Large intestine (tissue), 3 donors: ENCODE data around the gene TULP4. TPM values are rescaled to one million over a fixed set of nuclear protein-coding genes. Genes with fewer than 3 reads are reported as not detected.

Experiments
- DNase-seq, 2 donors: peaks; one replicate each; pipeline versions ENCODE4 v3.0.0 to v3.0.0-alpha.2; 2013
- H3K27ac ChIP-seq: one replicate; pipeline ENCODE4 v1.5.1; 2013; ENCODE audit warnings: low read length
- H3K27me3 ChIP-seq: 2 replicates; pipeline ENCODE4 v1.6.1; 2013; ENCODE audit warnings: low read length; ENCODE audit not compliant: control insufficient read depth, insufficient read depth
- H3K36me3 ChIP-seq: 2 replicates; pipeline ENCODE4 v1.6.1; 2013; ENCODE audit warnings: low read length; ENCODE audit not compliant: control insufficient read depth, insufficient read depth
- H3K4me1 ChIP-seq: one replicate; pipeline ENCODE4 v1.6.1; 2013; ENCODE audit warnings: low read length; ENCODE audit not compliant: control insufficient read depth, insufficient read depth
- H3K4me3 ChIP-seq: one replicate; pipeline ENCODE4 v1.5.1; 2013; ENCODE audit warnings: low read length
- H3K9me3 ChIP-seq: one replicate; pipeline ENCODE4 v1.6.1; 2013; ENCODE audit warnings: mild to moderate bottlenecking, low read depth, low read length, moderate library complexity; ENCODE audit not compliant: control insufficient read depth
- WGBS: methylation state at CpG from one replicate; pipeline ENCODE4 v1.1.5; 2013; ENCODE audit warnings: low lambda C conversion rate; ENCODE audit not compliant: insufficient coverage; 5-methylcytosine and 5-hydroxymethylcytosine counted together
- polyA plus RNA-seq: library from polyadenylated mRNA; unstranded; fragments of 120-200 nt; gene quantifications from one replicate; pipeline ENCODE4 v1.2.1, GENCODE V29; 2013

The TULP4 gene
- polyA plus RNA-seq, 1 donor, result 25.8 TPM

GRCh38 chr6:158414851-158415262 lies 102.6 kb downstream of the TULP4 start:
- Histone ChIP-seq H3K27ac (no peak overlapping the region), H3K27me3 (no peaks in the 10 kb centered on the region), H3K4me3 (no peak overlapping the region), H3K4me1 (no peaks in the 10 kb centered on the region), H3K9me3 (peaks cover 4% of the 10 kb centered on the region), H3K36me3 (peaks cover 27% of the 10 kb centered on the region)
- no peak for DNase-seq
- 80% methylated on average over 1 of the region's 5 CpGs for WGBS

GRCh38 chr6:158415666-158416065 lies 103.4 kb downstream of the TULP4 start:
- no peaks in the 10 kb centered on the region for H3K27me3 ChIP-seq
- 96% methylated on average over 4 of the region's 7 CpGs for WGBS
- no peaks in the 10 kb centered on the region for H3K4me1 ChIP-seq
- H3K36me3 ChIP-seq, result peaks cover 27% of the 10 kb centered on the region
- peaks cover 4% of the 10 kb centered on the region for H3K9me3 ChIP-seq
- no peak overlapping the region for H3K4me3 ChIP-seq
- no peak overlapping the region for H3K27ac ChIP-seq
- no peak for DNase-seq

- Histone ChIP-seq H3K4me1 (no peaks in the 10 kb centered on the region), H3K27me3 (no peaks in the 10 kb centered on the region)
- no CpG with 5 or more reads among the region's 4 CpGs for WGBS
Measured at GRCh38 chr6:158416883-158417759, 104.9 kb downstream of the TULP4 start.

DNA sequence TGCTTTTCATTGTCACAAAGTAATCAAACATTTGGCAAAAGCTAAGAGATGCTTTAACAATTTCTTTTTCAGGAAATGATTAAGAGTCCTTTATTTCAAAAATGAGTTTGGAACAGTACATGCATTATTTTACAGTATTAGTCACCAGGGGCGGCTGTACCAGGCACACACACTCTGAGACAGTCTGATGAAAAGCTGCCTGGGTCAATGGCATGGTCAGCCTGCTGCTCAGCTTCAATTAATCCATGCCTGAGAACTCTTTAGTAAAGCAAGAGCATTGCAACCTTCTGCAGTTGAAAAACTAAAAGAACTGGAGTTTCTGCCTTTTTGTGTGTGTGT lies 105.5 kb downstream of the TULP4 start:
- no peaks in the 10 kb centered on the region for H3K27me3 ChIP-seq
- peaks cover 4% of the 10 kb centered on the region for H3K9me3 ChIP-seq
- H3K4me3 ChIP-seq, result no peak overlapping the region
- no peak for DNase-seq
- no peak overlapping the region for H3K27ac ChIP-seq
- no peaks in the 10 kb centered on the region for H3K4me1 ChIP-seq
- H3K36me3 ChIP-seq, result peaks cover 29% of the 10 kb centered on the region
- no CpG with 5 or more reads among the region's 1 CpG for WGBS

More at GRCh38 chr6:158416883-158417759, 104.9 kb downstream of the TULP4 start:
- no peak overlapping the region for H3K27ac ChIP-seq
- no peak overlapping the region for H3K4me3 ChIP-seq
- H3K9me3 ChIP-seq, result peaks cover 4% of the 10 kb centered on the region
- H3K36me3 ChIP-seq, result peaks cover 27% of the 10 kb centered on the region
- DNase-seq, result no peak

DNA sequence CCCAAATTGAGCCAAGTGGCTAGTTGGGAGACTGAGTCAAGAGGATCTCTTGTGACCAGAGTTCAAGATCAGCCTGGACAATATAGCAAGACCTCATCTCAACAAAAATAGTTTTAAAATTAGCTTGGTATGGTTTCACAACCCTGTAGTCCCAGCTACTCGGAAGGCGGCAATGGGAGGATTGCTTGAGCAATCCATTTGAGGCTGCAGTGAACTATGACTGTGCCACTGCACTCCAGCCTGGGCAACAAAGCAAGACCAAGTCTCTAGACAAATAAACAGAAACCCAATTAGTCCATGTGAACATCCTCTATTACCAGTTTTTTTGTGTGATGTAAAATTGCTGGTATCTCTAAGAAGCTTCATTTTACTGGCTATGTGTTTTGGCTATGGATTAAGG lies 106.2 kb downstream of the TULP4 start:
- no peak for DNase-seq
- Histone ChIP-seq H3K9me3 (peaks cover 4% of the 10 kb centered on the region), H3K27me3 (no peaks in the 10 kb centered on the region), H3K4me1 (no peaks in the 10 kb centered on the region), H3K27ac (no peak overlapping the region), H3K36me3 (peaks cover 24% of the 10 kb centered on the region), H3K4me3 (no peak overlapping the region)
- no CpG with 5 or more reads among the region's 2 CpGs for WGBS

DNA sequence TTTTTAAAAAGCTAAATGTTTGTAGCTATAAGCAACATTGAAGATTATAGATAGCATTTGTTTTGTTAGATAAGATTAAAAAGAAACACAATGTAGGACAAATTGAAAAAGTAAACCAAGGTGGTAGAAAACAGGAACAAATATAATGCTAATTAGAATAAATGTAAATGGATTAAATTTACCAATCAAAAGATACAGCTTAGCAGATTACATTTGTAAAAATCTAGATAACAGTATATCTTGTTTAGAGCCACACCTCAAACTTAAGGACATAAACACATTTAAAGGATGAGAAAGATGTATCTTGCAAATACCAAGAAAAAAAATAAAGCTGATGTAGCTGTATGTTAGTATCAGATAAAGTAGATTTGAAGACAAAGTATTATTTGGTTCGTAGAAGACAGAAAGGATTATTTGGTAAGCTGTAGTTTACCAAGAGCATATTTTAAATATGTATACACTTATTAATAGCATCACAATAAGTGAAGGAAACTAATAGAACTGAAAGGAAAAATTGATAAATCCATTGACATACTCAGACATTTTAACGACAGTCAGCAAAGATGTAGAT lies 107.2 kb downstream of the TULP4 start:
- WGBS, result 100% methylated on average over 2 of the region's 2 CpGs
- no peak for DNase-seq
- Histone ChIP-seq H3K27ac (no peak overlapping the region), H3K4me1 (no peaks in the 10 kb centered on the region), H3K4me3 (no peak overlapping the region), H3K36me3 (peaks cover 16% of the 10 kb centered on the region), H3K9me3 (peaks cover 4% of the 10 kb centered on the region), H3K27me3 (no peaks in the 10 kb centered on the region)

- peaks cover 9% of the 10 kb centered on the region for H3K36me3 ChIP-seq
- H3K4me1 ChIP-seq, result no peaks in the 10 kb centered on the region
- no peak for DNase-seq
- peaks cover 13% of the 10 kb centered on the region for H3K9me3 ChIP-seq
- no peak overlapping the region for H3K27ac ChIP-seq
- no peak overlapping the region for H3K4me3 ChIP-seq
- WGBS, result 72% methylated on average over 2 of the region's 4 CpGs
- H3K27me3 ChIP-seq, result no peaks in the 10 kb centered on the region
Measured at GRCh38 chr6:158421381-158421780, 109.1 kb downstream of the TULP4 start.

GRCh38 chr6:158422629-158423238 lies 110.5 kb downstream of the TULP4 start:
- Histone ChIP-seq H3K27me3 (no peaks in the 10 kb centered on the region), H3K9me3 (peaks cover 13% of the 10 kb centered on the region), H3K4me3 (no peak overlapping the region), H3K4me1 (no peaks in the 10 kb centered on the region), H3K27ac (no peak overlapping the region), H3K36me3 (peaks cover 4% of the 10 kb centered on the region)
- no peak for DNase-seq
- no CpG with 5 or more reads among the region's 15 CpGs for WGBS

DNA sequence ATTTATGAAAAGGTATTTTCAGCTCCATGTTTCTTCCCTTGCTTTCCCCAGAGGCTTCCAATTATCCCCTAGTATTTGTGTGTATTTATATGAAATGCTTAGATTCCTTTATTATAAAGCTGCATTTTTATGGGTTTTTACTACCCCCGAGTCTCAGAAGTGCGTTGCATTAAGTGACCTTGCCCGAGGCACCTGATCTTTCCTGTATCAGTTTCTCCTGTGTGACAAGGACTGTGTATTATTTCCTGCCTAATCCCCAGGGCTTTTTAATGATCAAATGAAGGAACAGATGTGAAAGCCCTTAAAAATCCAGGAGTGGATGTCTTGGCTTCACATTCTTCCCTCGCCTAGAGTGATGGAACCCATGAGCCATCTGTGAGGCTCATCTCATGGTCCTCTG lies 118.8 kb downstream of the TULP4 start:
- Histone ChIP-seq H3K36me3 (peaks cover 27% of the 10 kb centered on the region), H3K4me1 (no peaks in the 10 kb centered on the region), H3K27ac (no peak overlapping the region), H3K27me3 (no peaks in the 10 kb centered on the region), H3K9me3 (no peaks in the 10 kb centered on the region), H3K4me3 (no peak overlapping the region)
- WGBS, result no CpG with 5 or more reads among the region's 4 CpGs
- no peak for DNase-seq

GRCh38 chr6:158431560-158431959 lies 119.3 kb downstream of the TULP4 start:
- no peak for DNase-seq
- peaks cover 27% of the 10 kb centered on the region for H3K36me3 ChIP-seq
- H3K9me3 ChIP-seq, result no peaks in the 10 kb centered on the region
- no peaks in the 10 kb centered on the region for H3K4me1 ChIP-seq
- WGBS, result no CpG with 5 or more reads among the region's 13 CpGs
- no peak overlapping the region for H3K27ac ChIP-seq
- H3K27me3 ChIP-seq, result no peaks in the 10 kb centered on the region
- no peak overlapping the region for H3K4me3 ChIP-seq
